IMR-90 (cell line): ENCODE measurements around the gene GAPDH. TPM values are rescaled to one million over a fixed set of nuclear protein-coding genes. Genes with fewer than 3 reads are reported as not detected.
A peak's percentile ranks its signal among the peaks of the same experiment; 100 is the strongest.

Experiments
- ATAC-seq: fragments of 200-7000 bp; cut with Tn5 transposase; 2 replicates; pipeline ENCODE4 v1.9.1; 2020; ENCODE audit warnings: low read depth, mild to moderate bottlenecking, moderate library complexity
- BruUV-seq: library from RNA; stranded (reverse); fragments of 400-500 nt; replicated peaks from 2 replicates; lab custom pipeline; 2021; lab: Mats Ljungman, UMichigan
- CTCF ChIA-PET: fragments of 300-600 bp; formaldehyde crosslinking; extraction: SDS; loops from one replicate; lab custom pipeline; 2021; ENCODE audit warnings: antibody characterized with exemption; lab: Yijun Ruan, JAX
- POLR2A ChIA-PET: fragments of 300-600 bp; sonication (Branson Sonifier 250); formaldehyde crosslinking; loops from one replicate; lab custom pipeline; 2022; ENCODE audit warnings: antibody characterized with exemption; ENCODE audit not compliant: unreplicated experiment; lab: Charles Lee
- DNase-seq: peaks from one replicate; pipeline ENCODE4 v3.0.0; 2013
- H2AFZ ChIP-seq: replicated peaks from 2 replicates; pipeline ENCODE3; 2013; ENCODE audit warnings: low read length, mild to moderate bottlenecking; ENCODE audit not compliant: poor library complexity
- H2AK5ac ChIP-seq: 2 replicates; pipeline ENCODE4 v1.6.1; 2013; ENCODE audit warnings: low read depth, low read length, inconsistent platforms
- H2AK9ac ChIP-seq: replicated peaks from 2 replicates; pipeline ENCODE3; 2013; ENCODE audit warnings: mild to moderate bottlenecking, low read depth, low read length, moderate library complexity; ENCODE audit not compliant: poor library complexity
- H2BK120ac ChIP-seq: 2 replicates; pipeline ENCODE4 v1.6.1; 2013; ENCODE audit warnings: low read depth, low read length, inconsistent platforms
- H2BK15ac ChIP-seq: 3 replicates; pipeline ENCODE4 v1.6.1; 2013; ENCODE audit warnings: low read depth, low read length, inconsistent platforms
- H2BK20ac ChIP-seq: 2 replicates; pipeline ENCODE4 v1.6.1; 2013; ENCODE audit warnings: low read depth, mild to moderate bottlenecking, inconsistent platforms, low read length, moderate library complexity
- H2BK5ac ChIP-seq: 2 replicates; pipeline ENCODE4 v1.6.1; 2013; ENCODE audit warnings: mild to moderate bottlenecking, low read depth, low read length, inconsistent platforms; ENCODE audit not compliant: poor library complexity, severe bottlenecking
- H3K14ac ChIP-seq: replicated peaks from 2 replicates; pipeline ENCODE4 v1.6.1; 2013; ENCODE audit warnings: low read depth, low read length, inconsistent platforms
- H3K18ac ChIP-seq: 2 replicates; pipeline ENCODE4 v1.6.1; 2013; ENCODE audit warnings: low read depth, low read length, control low read depth
- H3K23ac ChIP-seq: 2 replicates; pipeline ENCODE4 v1.6.1; 2013; ENCODE audit warnings: low read depth, low read length, inconsistent platforms
- H3K27ac ChIP-seq: 2 replicates; pipeline ENCODE4 v1.5.1; 2013; ENCODE audit warnings: mild to moderate bottlenecking, control low read depth, low read length; ENCODE audit not compliant: insufficient read depth
- H3K27me3 ChIP-seq: 2 replicates; pipeline ENCODE4 v1.6.1; 2013; ENCODE audit warnings: low read length; ENCODE audit not compliant: control insufficient read depth, insufficient read depth
- H3K36me3 ChIP-seq: 2 replicates; pipeline ENCODE4 v1.6.1; 2013; ENCODE audit warnings: low read length, mixed read lengths; ENCODE audit not compliant: control insufficient read depth, insufficient read depth
- H3K4ac ChIP-seq: 2 replicates; pipeline ENCODE4 v1.6.1; 2013; ENCODE audit warnings: low read depth, low read length, inconsistent platforms
- H3K4me1 ChIP-seq: 2 replicates; pipeline ENCODE4 v1.6.1; 2013; ENCODE audit warnings: low read length, mixed read lengths; ENCODE audit not compliant: control insufficient read depth, insufficient read depth
- H3K4me2 ChIP-seq: 2 replicates; pipeline ENCODE4 v1.6.1; 2013; ENCODE audit warnings: low read depth, mild to moderate bottlenecking, control low read depth, low read length, moderate library complexity
- H3K4me3 ChIP-seq: 2 replicates; pipeline ENCODE4 v1.5.1; 2013; ENCODE audit warnings: low read depth, mild to moderate bottlenecking, control low read depth, low read length, moderate library complexity; ENCODE audit not compliant: insufficient read depth
- H3K56ac ChIP-seq: 2 replicates; pipeline ENCODE4 v1.6.1; 2013; ENCODE audit warnings: low read length, inconsistent platforms; ENCODE audit not compliant: insufficient read depth; ENCODE audit errors: extremely low read depth
- H3K79me1 ChIP-seq, 2 experiments: 2 replicates each; pipeline ENCODE4 v1.6.1; 2013; ENCODE audit warnings: low read length in 2 of 2, inconsistent platforms in 1 of 2, low read depth in 1 of 2
- H3K9ac ChIP-seq: 2 replicates; pipeline ENCODE4 v1.6.1; 2013; ENCODE audit warnings: low read depth, low read length, control low read depth
- H3K9me1 ChIP-seq: 2 replicates; pipeline ENCODE4 v1.6.1; 2013; ENCODE audit warnings: low read length, inconsistent platforms; ENCODE audit not compliant: insufficient read depth
- H3K9me3 ChIP-seq: 2 replicates; pipeline ENCODE4 v1.6.1; 2013; ENCODE audit warnings: low read length; ENCODE audit not compliant: control insufficient read depth, insufficient read depth
- H4K20me1 ChIP-seq: 2 replicates; pipeline ENCODE4 v1.6.1; 2013; ENCODE audit warnings: low read length, inconsistent platforms; ENCODE audit not compliant: insufficient read depth
- H4K5ac ChIP-seq: 2 replicates; pipeline ENCODE4 v1.6.1; 2013; ENCODE audit warnings: mild to moderate bottlenecking, low read depth, low read length, control low read depth
- H4K8ac ChIP-seq, 2 experiments: 2 replicates each; pipeline ENCODE4 v1.6.1; 2013; ENCODE audit warnings: low read depth in 2 of 2, low read length in 2 of 2, control low read depth in 1 of 2, inconsistent platforms in 1 of 2
- H4K91ac ChIP-seq: 2 replicates; pipeline ENCODE4 v1.6.1; 2013; ENCODE audit warnings: low read depth, low read length, inconsistent platforms; ENCODE audit not compliant: insufficient read depth
- BHLHE40 ChIP-seq: fragments of 150-350 bp; IDR thresholded peaks from 2 replicates; pipeline ENCODE4 v1.6.1; 2016; ENCODE audit warnings: mild to moderate bottlenecking, low read depth, low read length
- CEBPB ChIP-seq: IDR thresholded peaks from 2 replicates; pipeline ENCODE4 v1.6.1; 2012; ENCODE audit warnings: low read depth, low read length, improper control_type of control experiment
- CHD1 ChIP-seq: IDR thresholded peaks from 2 replicates; pipeline ENCODE4 v1.6.1; 2012; ENCODE audit warnings: low read depth, low read length, improper control_type of control experiment
- ELK1 ChIP-seq: fragments of 150-350 bp; IDR thresholded peaks from 2 replicates; pipeline ENCODE4 v1.6.1; 2016; ENCODE audit warnings: low read depth, mild to moderate bottlenecking, low read length, moderate library complexity, borderline replicate concordance
- MAFK ChIP-seq: IDR thresholded peaks from 2 replicates; pipeline ENCODE4 v1.6.1; 2012; ENCODE audit warnings: low read depth, low read length, improper control_type of control experiment
- MAZ ChIP-seq: IDR thresholded peaks from 2 replicates; pipeline ENCODE4 v1.6.1; 2012; ENCODE audit warnings: low read depth, mild to moderate bottlenecking, low read length, improper control_type of control experiment, moderate library complexity, borderline replicate concordance
- NFE2L2 ChIP-seq: fragments of 150-350 bp; IDR thresholded peaks from 2 replicates; pipeline ENCODE4 v1.6.1; 2016; ENCODE audit warnings: low read depth, mild to moderate bottlenecking, low read length
- POLR2A ChIP-seq: IDR thresholded peaks from 2 replicates; pipeline ENCODE4 v1.6.1; 2012; ENCODE audit warnings: mild to moderate bottlenecking, low read depth, low read length
- RAD21 ChIP-seq: IDR thresholded peaks from 2 replicates; pipeline ENCODE4 v1.6.1; 2012; ENCODE audit warnings: low read length, improper control_type of control experiment
- RCOR1 ChIP-seq: IDR thresholded peaks from 2 replicates; pipeline ENCODE4 v1.6.1; 2012; ENCODE audit warnings: mild to moderate bottlenecking, low read length, improper control_type of control experiment; ENCODE audit not compliant: insufficient replicate concordance
- RFX5 ChIP-seq: IDR thresholded peaks from 2 replicates; pipeline ENCODE4 v1.8.0; 2012; ENCODE audit warnings: low read depth, mild to moderate bottlenecking, low read length, moderate library complexity
- WGBS, 2 experiments: methylation state at CpG; one replicate each; pipeline versions ENCODE4 v1.1.5 to v1.1.7; 2013; ENCODE audit warnings: missing lambda C conversion rate in 2 of 2; ENCODE audit not compliant: insufficient read length in 1 of 2; ENCODE audit errors: extremely low coverage in 2 of 2; 5-methylcytosine and 5-hydroxymethylcytosine counted together
- dilution Hi-C: fragments of 300-500 bp; cut with HindIII; formaldehyde crosslinking; loops from one replicate; pipeline ENCODE4 v1.14.3; 2018; ENCODE audit warnings: low sequenced_read_pairs; ENCODE audit not compliant: unreplicated experiment
- in situ Hi-C: fragments of 300-500 bp; cut with MboI; formaldehyde crosslinking; loops from 3 replicates; pipeline ENCODE4 v1.14.3; 2019; ENCODE audit warnings: low sequenced_read_pairs, inconsistent platforms, mixed read lengths
- intact Hi-C: fragments of 100-400 bp; cut with micrococcal nuclease; formaldehyde crosslinking; loops from 2 replicates; pipeline ENCODE4 v1.10.0; 2022
- polyA plus RNA-seq, 3 experiments: library from polyadenylated mRNA; depleted of rRNA; stranded (reverse); fragments of >200 nt; gene quantifications; 2 replicates each; pipeline ENCODE4 v1.2.3, GENCODE V29; 2012; ENCODE audit warnings: low replicate concordance in 1 of 3
- total RNA-seq: library from RNA; depleted of rRNA; stranded (reverse); fragments of >200 nt; gene quantifications from 2 replicates; pipeline ENCODE4 v1.2.3, GENCODE V29; 2012
- TF ChIP-seq, protein P1 (sequence below): conservative IDR thresholded peaks from 2 replicates; pipeline ENCODE4 v1.5.1; 2012; ENCODE audit warnings: mild to moderate bottlenecking, low read depth, low read length, improper control_type of control experiment

Gene GAPDH
- total and polyA plus RNA-seq, 2 of the 4 experiments (the other 2 are of a cell fraction): 12,939 to 21,893 TPM

- H2AK9ac ChIP-seq: peak overlapping the region; percentile 98
- peak overlapping the region; percentile 89 for H3K4me2 ChIP-seq
- H3K23ac ChIP-seq: peak overlapping the region; percentile 92
- WGBS, 2 experiments: no CpG with 5 or more reads among the region's 10 CpGs
- H2BK5ac ChIP-seq: peak overlapping the region; percentile 85
- H4K20me1 ChIP-seq: peaks cover 69% of the 10 kb centered on the region
- no peak overlapping the region for H2BK120ac ChIP-seq
- no peak overlapping the region for H2BK15ac ChIP-seq
- no peak for ATAC-seq
- peaks cover 46% of the 10 kb centered on the region for H3K36me3 ChIP-seq
- peak overlapping the region; percentile 12; the same call in 1 of the 2 replicates for H4K91ac ChIP-seq
- peaks cover 0 to 63% of the 10 kb centered on the region in 2 experiments; a peak in 3 of 4 replicates for H3K79me1 ChIP-seq
- peak overlapping the region; percentile 82 for H3K4ac ChIP-seq
- H3K4me3 ChIP-seq: peak overlapping the region; percentile 66
- no TSS peak for BruUV-seq
- H2AFZ ChIP-seq: peak overlapping the region; percentile 45
- CTCF ChIA-PET: interaction anchor here (0.9 to 1.1 kb wide), 3 partner anchors 17 to 43 kb away, joined by 3 to 4 read pairs (median 3); partner anchors contain the start of gene MRPL51
- peak overlapping the region; percentile 75 for H3K56ac ChIP-seq
- H3K18ac ChIP-seq: no peak overlapping the region
- POLR2A ChIA-PET: interaction anchor here (0.6 to 2.9 kb wide), 3 partner anchors 15 to 68 kb away, joined by 3 to 48 read pairs (median 4); no protein-coding TSS in a partner anchor
- peaks cover 18% of the 10 kb centered on the region for H3K4me1 ChIP-seq
- H3K9ac ChIP-seq: peak overlapping the region; percentile 92
- in situ Hi-C loops: no loop called here
- no peak overlapping the region for H4K5ac ChIP-seq
- no peak overlapping the region for H2BK20ac ChIP-seq
- TF ChIP-seq, protein P1, sequence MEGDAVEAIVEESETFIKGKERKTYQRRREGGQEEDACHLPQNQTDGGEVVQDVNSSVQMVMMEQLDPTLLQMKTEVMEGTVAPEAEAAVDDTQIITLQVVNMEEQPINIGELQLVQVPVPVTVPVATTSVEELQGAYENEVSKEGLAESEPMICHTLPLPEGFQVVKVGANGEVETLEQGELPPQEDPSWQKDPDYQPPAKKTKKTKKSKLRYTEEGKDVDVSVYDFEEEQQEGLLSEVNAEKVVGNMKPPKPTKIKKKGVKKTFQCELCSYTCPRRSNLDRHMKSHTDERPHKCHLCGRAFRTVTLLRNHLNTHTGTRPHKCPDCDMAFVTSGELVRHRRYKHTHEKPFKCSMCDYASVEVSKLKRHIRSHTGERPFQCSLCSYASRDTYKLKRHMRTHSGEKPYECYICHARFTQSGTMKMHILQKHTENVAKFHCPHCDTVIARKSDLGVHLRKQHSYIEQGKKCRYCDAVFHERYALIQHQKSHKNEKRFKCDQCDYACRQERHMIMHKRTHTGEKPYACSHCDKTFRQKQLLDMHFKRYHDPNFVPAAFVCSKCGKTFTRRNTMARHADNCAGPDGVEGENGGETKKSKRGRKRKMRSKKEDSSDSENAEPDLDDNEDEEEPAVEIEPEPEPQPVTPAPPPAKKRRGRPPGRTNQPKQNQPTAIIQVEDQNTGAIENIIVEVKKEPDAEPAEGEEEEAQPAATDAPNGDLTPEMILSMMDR: no peak
- no peak for TF ChIP-seq BHLHE40
- TF ChIP-seq RCOR1: no peak
- TF ChIP-seq ELK1: no peak
- TF ChIP-seq RFX5: no peak
- TF ChIP-seq MAZ: peak; percentile 6; the same call in 1 of the 2 replicates
- TF ChIP-seq RAD21: no peak
- TF ChIP-seq CEBPB: no peak
- no peak for TF ChIP-seq MAFK
- no peak; the same call in 1 of the 2 replicates for TF ChIP-seq CHD1
- no peak for TF ChIP-seq NFE2L2
- peak; percentile 70 for TF ChIP-seq POLR2A
- peak overlapping the region; percentile 93 for H3K27ac ChIP-seq
- H2AK5ac ChIP-seq: no peak overlapping the region
- H3K27me3 ChIP-seq: no peaks in the 10 kb centered on the region
- no peak for DNase-seq
- no peaks in the 10 kb centered on the region for H3K9me3 ChIP-seq
- no peaks in the 10 kb centered on the region for H3K9me1 ChIP-seq
- no peak overlapping the region for H4K8ac ChIP-seq
- H3K14ac ChIP-seq: peak overlapping the region; percentile 95
- dilution Hi-C loops: no loop called here
- intact Hi-C loops: no loop called here
These were observed 1.9 kb downstream of the GAPDH start for GRCh38 chr12:6535960-6536847.
